Gastrocnemius medialis (tissue), 4 donors: ENCODE results near the gene CTTNBP2. TPM values are rescaled to one million over a fixed set of nuclear protein-coding genes. Genes with fewer than 3 reads are reported as not detected.

ENCODE experiments used
- ATAC-seq, 2 donors: fragments of 150-250 bp; one replicate each; pipeline ENCODE4 v1.9.1; 2016
- DNase-seq, 2 donors: peaks; one replicate each; pipeline ENCODE4 v3.0.0-alpha.2; 2019
- H3K27ac ChIP-seq, 4 donors: fragments of 200-600 bp; sonication (generic); 1 replicate in 1 of 4; 2 replicates in 3 of 4; pipeline ENCODE4 v1.5.1; 2016 to 2018; ENCODE audit warnings: mild to moderate bottlenecking in 2 of 4, moderate library complexity in 1 of 4
- H3K27me3 ChIP-seq, 3 donors: fragments of 200-600 bp; sonication (generic) in 2 of 3; 1 replicate in 1 of 3; 2 replicates in 2 of 3; pipeline versions ENCODE4 v1.5.1 to v1.6.0; 2016 to 2019; ENCODE audit warnings: mild to moderate bottlenecking in 1 of 3, moderate library complexity in 1 of 3
- H3K36me3 ChIP-seq, 2 donors: fragments of 200-600 bp; sonication (generic) in 1 of 2; one replicate each; pipeline ENCODE4 v1.5.1; 2017 to 2018
- H3K4me1 ChIP-seq, 2 donors: fragments of 200-600 bp; sonication (generic) in 1 of 2; one replicate each; pipeline ENCODE4 v1.5.1; 2016 to 2017; ENCODE audit warnings: mild to moderate bottlenecking in 2 of 2
- H3K4me3 ChIP-seq, 4 donors: fragments of 200-600 bp; sonication (generic) in 3 of 4; 1 replicate in 1 of 4; 2 replicates in 3 of 4; pipeline ENCODE4 v1.5.1; 2016 to 2019; ENCODE audit warnings: mild to moderate bottlenecking in 2 of 4
- H3K9me3 ChIP-seq, 3 donors: fragments of 200-600 bp; sonication (generic) in 2 of 3; 1 replicate in 1 of 3; 2 replicates in 2 of 3; pipeline ENCODE4 v1.5.1; 2016 to 2019
- CTCF ChIP-seq, 5 experiments: fragments of 450-650 bp in 3 of 5; fragments of 200-600 bp in 2 of 5; sonication (generic) in 2 of 5; IDR thresholded peaks in 4 of 5; conservative IDR thresholded peaks in 1 of 5; 1 replicate in 4 of 5; 2 replicates in 1 of 5; pipeline ENCODE4 v1.5.1; 2016 to 2019; ENCODE audit warnings: antibody characterized with exemption in 5 of 5, mild to moderate bottlenecking in 3 of 5, moderate library complexity in 3 of 5
- POLR2A ChIP-seq, 2 donors: fragments of 450-650 bp; IDR thresholded peaks; one replicate each; pipeline ENCODE4 v1.6.1; 2017; ENCODE audit warnings: antibody characterized with exemption in 2 of 2, mild to moderate bottlenecking in 2 of 2, moderate library complexity in 2 of 2
- in situ Hi-C, 4 donors: fragments of 200-750 bp; cut with MboI; loops; one replicate each; pipeline versions ENCODE4 v1.15.0 to v1.8.0; 2017; ENCODE audit warnings: low sequenced_read_pairs in 4 of 4
- intact Hi-C: fragments of 100-400 bp; cut with DNase I; formaldehyde crosslinking; loops from one replicate; pipeline ENCODE4 v1.15.1; 2023; ENCODE audit warnings: low total_unique reads
- total RNA-seq, 4 donors: library from RNA; depleted of rRNA; stranded (reverse); fragments of >200 nt; gene quantifications; one replicate each; pipeline versions ENCODE4 v1.1.0 to v1.2.3, GENCODE V29; 2016

Gene CTTNBP2
- total RNA-seq, 4 donors from 2014 or later = 0.49 to 1.8 (median 1.5) TPM

GRCh38 chr7:117808341-117808757 lies 64.9 kb downstream of the CTTNBP2 start:
- ATAC-seq (no peak), DNase-seq (no peak)
- TF ChIP-seq CTCF (IDR thresholded peaks at IDR 0.05 in 4 of 5, conservative IDR thresholded peaks at IDR 0.05 in 1 of 5) = no peak
- no peak for TF ChIP-seq POLR2A (IDR thresholded peaks at IDR 0.05)
- Histone ChIP-seq H3K4me1 (no peaks in the 10 kb centered on the region), H3K9me3 (no peaks in the 10 kb centered on the region), H3K36me3 (no peaks in the 10 kb centered on the region), H3K27me3 (no peaks in the 10 kb centered on the region), H3K27ac (no peak overlapping the region), H3K4me3 (no peak overlapping the region)
- intact Hi-C loops (no loop called here), in situ Hi-C loops (no loop called here)

GRCh38 chr7:117807676-117808075 lies 65.6 kb downstream of the CTTNBP2 start:
- no peaks in the 10 kb centered on the region for H3K9me3 ChIP-seq
- no peaks in the 10 kb centered on the region for H3K4me1 ChIP-seq
- no peaks in the 10 kb centered on the region for H3K36me3 ChIP-seq
- intact Hi-C loops = no loop called here
- in situ Hi-C loops = no loop called here
- DNase-seq = no peak
- no peak for ATAC-seq
- no peak overlapping the region for H3K27ac ChIP-seq
- H3K4me3 ChIP-seq = no peak overlapping the region
- H3K27me3 ChIP-seq = no peaks in the 10 kb centered on the region
- no peak for TF ChIP-seq POLR2A (IDR thresholded peaks at IDR 0.05)
- TF ChIP-seq CTCF (IDR thresholded peaks at IDR 0.05 in 4 of 5, conservative IDR thresholded peaks at IDR 0.05 in 1 of 5) = no peak

GRCh38 chr7:117806011-117806410 lies 67.2 kb downstream of the CTTNBP2 start:
- no peaks in the 10 kb centered on the region for H3K9me3 ChIP-seq
- no peak overlapping the region for H3K27ac ChIP-seq
- intact Hi-C loops = no loop called here
- no peaks in the 10 kb centered on the region for H3K27me3 ChIP-seq
- ATAC-seq (no peak), DNase-seq (no peak)
- H3K4me3 ChIP-seq = no peak overlapping the region
- TF ChIP-seq CTCF (IDR thresholded peaks at IDR 0.05 in 4 of 5, conservative IDR thresholded peaks at IDR 0.05 in 1 of 5) = no peak
- no peak for TF ChIP-seq POLR2A (IDR thresholded peaks at IDR 0.05)
- H3K36me3 ChIP-seq = no peaks in the 10 kb centered on the region
- in situ Hi-C loops = no loop called here
- H3K4me1 ChIP-seq = no peaks in the 10 kb centered on the region

GRCh38 chr7:117805241-117805640 lies 68.0 kb downstream of the CTTNBP2 start:
- Histone ChIP-seq H3K27ac (no peak overlapping the region), H3K27me3 (no peaks in the 10 kb centered on the region), H3K4me3 (no peak overlapping the region), H3K4me1 (no peaks in the 10 kb centered on the region), H3K9me3 (no peaks in the 10 kb centered on the region), H3K36me3 (no peaks in the 10 kb centered on the region)
- in situ Hi-C loops = no loop called here
- intact Hi-C loops = no loop called here
- no peak for TF ChIP-seq CTCF (IDR thresholded peaks at IDR 0.05 in 4 of 5, conservative IDR thresholded peaks at IDR 0.05 in 1 of 5)
- TF ChIP-seq POLR2A (IDR thresholded peaks at IDR 0.05) = no peak
- ATAC-seq (no peak), DNase-seq (no peak)

- H3K27me3 ChIP-seq = no peaks in the 10 kb centered on the region
- in situ Hi-C loops (no loop called here), intact Hi-C loops (no loop called here)
- no peak for ATAC-seq
- no peaks in the 10 kb centered on the region for H3K36me3 ChIP-seq
- no peak overlapping the region for H3K4me3 ChIP-seq
- H3K9me3 ChIP-seq = no peaks in the 10 kb centered on the region
- no peak for DNase-seq
- no peak overlapping the region for H3K27ac ChIP-seq
- TF ChIP-seq POLR2A (IDR thresholded peaks at IDR 0.05) = no peak
- TF ChIP-seq CTCF (IDR thresholded peaks at IDR 0.05 in 4 of 5, conservative IDR thresholded peaks at IDR 0.05 in 1 of 5) = no peak
- H3K4me1 ChIP-seq = no peaks in the 10 kb centered on the region
Measured at GRCh38 chr7:117803476-117803875, 69.8 kb downstream of the CTTNBP2 start.
